ENCODE results near the gene SLC4A5.
A peak's percentile ranks its signal among the peaks of the same experiment; 100 is the strongest.
"Not testable (repeated sequence)": the region's sequence is repeated elsewhere in the genome, so short reads cannot be mapped to it uniquely, and the experiment has no call there.

SLC4A5 gene

GRCh38 chr2:74219846-74220486 lies 123.2 kb downstream of the SLC4A5 start:
- H3K36me3 ChIP-seq (ENCODE audit: control insufficient read depth, insufficient read depth, low read length): no peaks in the 10 kb centered on the region
- no peaks in the 10 kb centered on the region for H3K27me3 ChIP-seq (ENCODE audit: control insufficient read depth, insufficient read depth, low read length)
- no peaks in the 10 kb centered on the region for H3K79me2 ChIP-seq
- no peak overlapping the region for H3K4me3 ChIP-seq (ENCODE audit: low read depth, low read length)
- no peaks in the 10 kb centered on the region for H3K9me3 ChIP-seq (ENCODE audit: control insufficient read depth, low read length)
- H3K4me2 ChIP-seq (ENCODE audit: low read length): no peak overlapping the region
- peaks cover 4% of the 10 kb centered on the region for H3K4me1 ChIP-seq
- no peak overlapping the region for H2AFZ ChIP-seq
- no peak overlapping the region for H3K9ac ChIP-seq
- TF ChIP-seq CTCF (IDR thresholded peaks at IDR 0.05): no peak
- H3K27ac ChIP-seq: no peak overlapping the region

- H2AFZ ChIP-seq: no peak overlapping the region
- no peaks in the 10 kb centered on the region for H3K9me3 ChIP-seq (ENCODE audit: control insufficient read depth, low read length)
- H3K27me3 ChIP-seq (ENCODE audit: control insufficient read depth, insufficient read depth, low read length): no peaks in the 10 kb centered on the region
- H3K9ac ChIP-seq: no peak overlapping the region
- peaks cover 4% of the 10 kb centered on the region for H3K4me1 ChIP-seq
- H3K36me3 ChIP-seq (ENCODE audit: control insufficient read depth, insufficient read depth, low read length): no peaks in the 10 kb centered on the region
- no peak overlapping the region for H3K27ac ChIP-seq
- no peak for TF ChIP-seq CTCF (IDR thresholded peaks at IDR 0.05)
- H3K4me3 ChIP-seq (ENCODE audit: low read depth, low read length): no peak overlapping the region
- H3K4me2 ChIP-seq (ENCODE audit: low read length): no peak overlapping the region
- H3K79me2 ChIP-seq: no peaks in the 10 kb centered on the region
These were observed 126.6 kb downstream of the SLC4A5 start for GRCh38 chr2:74216642-74217041.

DNA sequence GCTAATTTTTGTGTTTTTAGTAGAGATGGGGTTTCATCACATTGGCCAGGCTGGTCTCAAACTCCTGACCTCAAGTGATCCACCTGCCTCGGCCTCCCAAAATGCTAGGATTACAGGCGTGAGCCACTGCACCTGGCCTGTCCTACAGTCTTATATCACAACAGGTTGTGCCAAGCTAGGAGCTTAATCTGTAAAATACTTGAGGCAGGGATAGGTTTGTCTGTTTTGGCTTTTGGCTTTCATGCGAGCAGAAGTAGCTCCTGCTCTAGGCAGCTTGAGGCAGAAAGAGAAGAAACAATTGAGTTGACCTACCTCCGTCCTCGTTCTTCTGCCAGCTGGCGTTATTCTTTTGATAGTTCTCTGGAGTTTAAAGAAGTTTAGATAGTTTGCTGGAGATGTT lies 127.4 kb downstream of the SLC4A5 start:
- not testable (repeated sequence) for H3K4me2 ChIP-seq (ENCODE audit: low read length); H2AFZ ChIP-seq; H3K27ac ChIP-seq; H3K36me3 ChIP-seq (ENCODE audit: control insufficient read depth, insufficient read depth, low read length); H3K9ac ChIP-seq; H3K4me3 ChIP-seq (ENCODE audit: low read depth, low read length); H3K9me3 ChIP-seq (ENCODE audit: control insufficient read depth, low read length); H3K27me3 ChIP-seq (ENCODE audit: control insufficient read depth, insufficient read depth, low read length); H3K4me1 ChIP-seq; H3K79me2 ChIP-seq

GRCh38 chr2:74212702-74213410 lies 130.4 kb downstream of the SLC4A5 start:
- Histone ChIP-seq H3K27ac (no peak overlapping the region), H3K9ac (no peak overlapping the region), H3K79me2 (no peaks in the 10 kb centered on the region), H3K36me3 (ENCODE audit: control insufficient read depth, insufficient read depth, low read length) (no peaks in the 10 kb centered on the region), H3K9me3 (ENCODE audit: control insufficient read depth, low read length) (no peaks in the 10 kb centered on the region), H3K4me2 (ENCODE audit: low read length) (no peak overlapping the region), H2AFZ (no peak overlapping the region), H3K4me1 (no peaks in the 10 kb centered on the region), H3K4me3 (ENCODE audit: low read depth, low read length) (no peak overlapping the region), H3K27me3 (ENCODE audit: control insufficient read depth, insufficient read depth, low read length) (no peaks in the 10 kb centered on the region)
- no peak for TF ChIP-seq CTCF (IDR thresholded peaks at IDR 0.05)

GRCh38 chr2:74206180-74206688 lies 137.0 kb downstream of the SLC4A5 start:
- H3K4me2 ChIP-seq (ENCODE audit: low read length): no peak overlapping the region
- TF ChIP-seq CTCF (IDR thresholded peaks at IDR 0.05): no peak
- peak overlapping the region; percentile 25 for H3K27ac ChIP-seq
- H3K9ac ChIP-seq: no peak overlapping the region
- no peaks in the 10 kb centered on the region for H3K36me3 ChIP-seq (ENCODE audit: control insufficient read depth, insufficient read depth, low read length)
- no peak overlapping the region for H2AFZ ChIP-seq
- no peaks in the 10 kb centered on the region for H3K4me1 ChIP-seq
- no peaks in the 10 kb centered on the region for H3K27me3 ChIP-seq (ENCODE audit: control insufficient read depth, insufficient read depth, low read length)
- H3K9me3 ChIP-seq (ENCODE audit: control insufficient read depth, low read length): no peaks in the 10 kb centered on the region
- H3K4me3 ChIP-seq (ENCODE audit: low read depth, low read length): no peak overlapping the region
- H3K79me2 ChIP-seq: no peaks in the 10 kb centered on the region
